ENCODE data around the gene SLC1A2. TPM values are rescaled to one million over a fixed set of nuclear protein-coding genes. Genes with fewer than 3 reads are reported as not detected.

The SLC1A2 gene
- total RNA-seq, 2 experiments from 2014 or later, result not detected

GRCh38 chr11:35426351-35426750, 7.0 kb upstream of the SLC1A2 start:
- intact Hi-C loops (cut with DNase I, micrococcal nuclease), result no loop called here
- CTCF ChIA-PET, result interaction anchor here (0.6 to 1.6 kb wide), 5 partner anchors 11 to 61 kb away, joined by 3 to 6 read pairs (median 4); no protein-coding TSS in a partner anchor
- Mint-ChIP-seq H3K36me3 (ENCODE audit: low read depth) (no peaks in the 10 kb centered on the region), H3K27ac (no peak overlapping the region), H3K4me3 (no peak overlapping the region), H3K27me3 (peaks cover 51% of the 10 kb centered on the region), H3K4me1 (no peaks in the 10 kb centered on the region), H3K9me3 (ENCODE audit: low read depth) (no peaks in the 10 kb centered on the region)
- POLR2A ChIA-PET, result no interaction called here
- DNase-seq (no peak), ATAC-seq (no peak)

DNA sequence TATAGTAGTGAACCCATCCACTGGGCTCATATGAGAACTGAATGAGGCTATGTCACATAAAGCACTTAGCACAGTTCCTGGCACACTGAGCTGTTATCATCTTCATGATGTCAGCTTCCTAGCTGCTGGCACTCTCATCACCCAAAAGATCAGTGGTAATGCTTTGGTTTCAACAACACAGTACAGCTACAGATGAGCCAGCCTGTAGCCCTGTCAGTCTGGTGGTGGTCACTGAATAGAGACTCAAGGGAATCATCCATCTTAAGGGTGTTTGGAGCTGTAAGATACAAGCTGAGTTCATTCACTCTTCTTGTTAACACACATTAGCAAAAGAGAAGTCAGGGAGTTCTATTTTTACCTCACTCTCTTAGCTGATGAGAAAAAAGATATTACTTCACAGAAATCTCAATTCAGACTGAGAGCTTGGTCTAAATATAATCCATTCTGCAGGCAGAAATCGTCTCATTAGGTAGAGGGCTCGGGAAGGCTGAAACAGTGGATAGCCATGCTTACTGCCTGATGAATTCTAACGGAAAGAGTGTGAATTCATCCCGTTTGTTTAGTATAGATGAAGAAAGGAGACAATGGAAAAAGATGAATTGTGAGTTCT, 6.3 kb upstream of the SLC1A2 start:
- ATAC-seq, result no peak
- ChIA-PET POLR2A (no interaction called here), CTCF (interaction anchor here (0.6 to 2.4 kb wide), 8 partner anchors 10 to 500 kb away, joined by 3 to 6 read pairs (median 4); no protein-coding TSS in a partner anchor)
- Mint-ChIP-seq H3K27ac (no peak overlapping the region), H3K4me3 (no peak overlapping the region), H3K4me1 (no peaks in the 10 kb centered on the region), H3K36me3 (ENCODE audit: low read depth) (no peaks in the 10 kb centered on the region), H3K27me3 (peaks cover 53% of the 10 kb centered on the region), H3K9me3 (ENCODE audit: low read depth) (no peaks in the 10 kb centered on the region)
- intact Hi-C loops (cut with DNase I, micrococcal nuclease), result no loop called here
- no peak for DNase-seq

DNA sequence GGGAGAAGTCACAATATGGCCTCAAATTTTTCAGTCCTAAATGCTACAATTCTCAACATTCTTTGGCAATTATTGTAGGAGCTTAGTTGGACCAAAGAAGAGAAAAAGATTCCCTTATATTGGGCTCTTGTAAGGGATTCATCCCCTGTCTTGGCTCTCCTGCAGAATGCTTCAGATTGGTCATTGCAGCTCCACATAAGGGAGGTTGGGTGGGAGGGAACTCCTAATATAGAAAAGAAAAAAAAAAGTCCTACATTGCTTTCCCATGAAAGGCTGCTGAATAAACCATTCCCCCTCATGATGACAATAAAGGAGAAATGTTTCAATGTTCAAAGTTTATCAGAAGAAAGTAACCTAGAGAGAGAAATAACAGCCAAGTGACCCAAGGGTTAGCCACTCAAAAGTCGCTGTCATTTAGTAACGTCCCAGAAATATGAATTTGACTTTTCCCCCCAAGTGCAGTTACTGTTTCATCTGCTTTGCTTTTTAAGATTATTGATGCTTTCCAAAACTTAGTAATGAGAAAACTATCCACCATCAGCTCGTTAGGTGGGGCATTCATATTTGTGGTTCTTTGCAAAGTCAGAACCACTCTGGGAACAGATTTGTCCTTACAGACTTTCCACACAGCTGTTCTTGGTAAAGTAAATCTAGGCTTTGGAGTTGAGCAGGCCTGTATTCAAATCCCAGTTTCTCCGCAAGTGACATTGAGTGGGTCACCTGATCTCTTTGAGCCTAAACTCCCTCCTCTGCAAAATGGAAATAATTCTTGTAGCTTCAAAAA, 5.0 kb upstream of the SLC1A2 start:
- Mint-ChIP-seq H3K36me3 (ENCODE audit: low read depth) (no peaks in the 10 kb centered on the region), H3K27ac (no peak overlapping the region), H3K9me3 (ENCODE audit: low read depth) (no peaks in the 10 kb centered on the region), H3K4me1 (peaks cover 6% of the 10 kb centered on the region), H3K27me3 (peaks cover 57% of the 10 kb centered on the region), H3K4me3 (no peak overlapping the region)
- no peak for ATAC-seq
- POLR2A ChIA-PET, result no interaction called here
- intact Hi-C loops (cut with DNase I, micrococcal nuclease), result no loop called here
- DNase-seq, result no peak
- CTCF ChIA-PET, result interaction anchor here (0.7 to 2.4 kb wide), 6 partner anchors 9 to 841 kb away, joined by 3 to 5 read pairs (median 3); no protein-coding TSS in a partner anchor

DNA sequence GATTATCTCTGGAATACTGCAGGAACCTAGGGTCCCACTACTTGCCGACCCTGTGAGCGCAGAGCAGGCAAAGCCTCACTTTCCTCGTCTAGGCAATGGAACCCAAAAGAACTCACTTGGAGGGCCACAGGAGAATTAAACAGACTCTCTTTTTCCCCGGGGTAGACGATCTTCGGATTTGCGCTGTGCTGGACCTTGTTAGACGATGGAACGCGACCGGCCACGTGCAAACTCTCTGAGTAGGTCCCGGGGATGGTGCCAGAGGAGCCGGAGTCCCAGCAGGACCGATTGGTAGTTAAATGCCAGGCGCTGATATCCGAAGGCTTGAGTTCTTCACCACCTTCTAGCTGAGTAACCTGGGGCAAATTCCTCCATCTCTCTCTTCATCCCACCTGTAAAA, 1.0 kb upstream of the SLC1A2 start:
- Mint-ChIP-seq H3K4me3 (peak overlapping the region; percentile 39), H3K9me3 (ENCODE audit: low read depth) (no peaks in the 10 kb centered on the region)

GRCh38 chr11:35419830-35420333, 524 bp upstream of the SLC1A2 start:
- H3K4me1 Mint-ChIP-seq, result peaks cover 11% of the 10 kb centered on the region
- no peaks in the 10 kb centered on the region for H3K36me3 Mint-ChIP-seq (ENCODE audit: low read depth)
- H3K27me3 Mint-ChIP-seq, result peaks cover 70% of the 10 kb centered on the region
- peak; percentile 12 for DNase-seq
- intact Hi-C loops (cut with DNase I, micrococcal nuclease), result loop anchor here in 1 of 2 experiments (5.0 kb wide), 1 partner anchor 67 kb away; no protein-coding TSS in a partner anchor
- ChIA-PET POLR2A (interaction anchor here (0.7 kb wide), 1 partner anchor 34 kb away, joined by 3 read pairs; no protein-coding TSS in a partner anchor), CTCF (interaction anchor here (0.7 to 1.3 kb wide), 3 partner anchors 15 to 486 kb away, joined by 3 to 4 read pairs (median 3); no protein-coding TSS in a partner anchor)
- ATAC-seq, result no peak
- H3K9me3 Mint-ChIP-seq (ENCODE audit: low read depth), result no peaks in the 10 kb centered on the region
- H3K4me3 Mint-ChIP-seq, result peak overlapping the region; percentile 46
- H3K27ac Mint-ChIP-seq, result no peak overlapping the region

More for the DNA sequence above, 1.0 kb upstream of the SLC1A2 start:
- no peak for ATAC-seq
- peaks cover 69% of the 10 kb centered on the region for H3K27me3 Mint-ChIP-seq
- ChIA-PET POLR2A (interaction anchor here (0.7 kb wide), 1 partner anchor 34 kb away, joined by 3 read pairs; no protein-coding TSS in a partner anchor), CTCF (interaction anchor here (0.7 to 1.7 kb wide), 4 partner anchors 15 to 486 kb away, joined by 3 to 4 read pairs (median 3); no protein-coding TSS in a partner anchor)
- intact Hi-C loops (cut with DNase I, micrococcal nuclease), result no loop called here
- peak; percentile 9 for DNase-seq
- H3K4me1 Mint-ChIP-seq, result peaks cover 11% of the 10 kb centered on the region
- no peaks in the 10 kb centered on the region for H3K36me3 Mint-ChIP-seq (ENCODE audit: low read depth)
- no peak overlapping the region for H3K27ac Mint-ChIP-seq

DNA sequence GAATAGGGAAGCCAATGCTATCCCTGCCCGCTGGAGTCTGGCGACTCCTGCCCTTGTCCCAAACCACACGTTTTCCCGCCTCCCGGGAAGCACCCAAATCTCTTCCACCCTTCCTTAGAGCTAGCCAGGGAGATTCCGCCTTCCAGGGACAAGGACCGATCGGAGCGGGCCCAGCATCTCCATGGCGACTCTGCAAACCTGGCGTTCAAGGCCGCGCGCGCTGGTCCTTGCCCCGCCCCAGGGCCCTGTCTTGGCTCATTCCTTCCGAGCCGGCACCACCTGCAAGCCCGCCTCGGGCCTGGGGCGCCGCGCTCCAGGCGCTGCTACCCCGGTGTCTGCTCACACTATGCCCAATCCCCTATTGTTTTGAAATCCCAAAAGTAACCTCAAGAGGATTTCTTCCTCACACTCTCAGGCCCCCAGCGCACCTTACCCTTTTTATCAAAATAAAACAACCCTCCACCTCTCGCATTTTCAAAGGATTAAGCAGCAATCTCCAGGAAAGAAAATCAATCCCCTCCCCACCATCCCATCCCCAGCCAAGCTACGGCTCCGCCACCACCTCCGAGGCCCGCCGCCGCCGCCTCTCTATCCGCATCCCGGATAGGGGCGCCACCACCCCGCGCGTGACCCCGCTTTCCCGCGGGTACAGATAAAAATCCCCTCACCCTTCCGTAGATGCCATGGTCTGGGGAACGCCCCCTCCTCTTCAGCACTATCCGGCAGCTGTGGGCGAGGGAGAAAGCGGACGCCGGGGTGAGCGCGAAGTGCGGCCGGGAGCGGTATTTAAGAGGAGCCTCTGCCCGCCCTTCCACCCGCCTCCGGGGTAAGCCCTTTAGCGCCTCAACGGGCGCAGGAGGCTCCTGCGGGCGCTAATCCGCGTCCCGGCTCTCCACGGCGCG, 825 bp downstream of the SLC1A2 start:
- Mint-ChIP-seq H3K4me3 (peak overlapping the region; percentile 49), H3K9me3 (ENCODE audit: low read depth) (no peaks in the 10 kb centered on the region), H3K27ac (no peak overlapping the region), H3K27me3 (peaks cover 74% of the 10 kb centered on the region), H3K4me1 (peaks cover 11% of the 10 kb centered on the region), H3K36me3 (ENCODE audit: low read depth) (no peaks in the 10 kb centered on the region)
- peak; percentile 50 for DNase-seq
- CTCF ChIA-PET, result interaction anchor here (0.6 to 1.0 kb wide), 3 partner anchors 164 to 490 kb away, joined by 3 read pairs; no protein-coding TSS in a partner anchor
- POLR2A ChIA-PET, result no interaction called here
- intact Hi-C loops (cut with DNase I, micrococcal nuclease), result loop anchor here in 1 of 2 experiments (5.0 kb wide), 1 partner anchor 69 kb away; no protein-coding TSS in a partner anchor
- peak; percentile 53 for ATAC-seq

GRCh38 chr11:35415487-35415886, 3.9 kb downstream of the SLC1A2 start:
- peaks cover 10% of the 10 kb centered on the region for H3K4me1 Mint-ChIP-seq
- ChIA-PET POLR2A (no interaction called here), CTCF (interaction anchor here (0.7 to 2.1 kb wide), 5 partner anchors 9 to 1142 kb away, joined by 3 to 5 read pairs (median 3); no protein-coding TSS in a partner anchor)
- H3K4me3 Mint-ChIP-seq, result no peak overlapping the region
- no peak for DNase-seq
- H3K27me3 Mint-ChIP-seq, result peaks cover 55% of the 10 kb centered on the region
- H3K27ac Mint-ChIP-seq, result no peak overlapping the region
- no peaks in the 10 kb centered on the region for H3K9me3 Mint-ChIP-seq (ENCODE audit: low read depth)
- ATAC-seq, result no peak
- no peaks in the 10 kb centered on the region for H3K36me3 Mint-ChIP-seq (ENCODE audit: low read depth)
- intact Hi-C loops (cut with DNase I, micrococcal nuclease), result loop anchor here in 1 of 2 experiments (5.0 kb wide), 1 partner anchor 72 kb away; no protein-coding TSS in a partner anchor

DNA sequence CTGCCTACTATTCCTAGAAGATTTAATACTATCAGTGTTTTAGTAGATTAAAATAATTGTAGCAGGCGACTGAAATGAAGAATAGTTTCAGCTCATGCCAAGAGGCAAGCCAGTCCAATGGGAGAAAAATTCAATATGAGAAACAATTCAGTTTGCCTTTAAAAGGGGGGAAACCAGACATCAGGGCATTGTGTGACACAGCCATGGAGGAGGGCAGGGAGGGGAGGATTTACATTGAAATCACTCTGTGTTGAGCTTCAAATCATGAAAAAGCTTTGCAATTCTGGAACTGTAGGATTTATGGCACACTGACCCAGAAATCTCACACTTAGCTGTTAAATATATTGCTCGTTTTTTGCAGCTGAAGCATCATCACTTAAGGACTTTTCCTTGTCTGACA, 4.6 kb downstream of the SLC1A2 start:
- ChIA-PET CTCF (interaction anchor here (0.6 to 1.0 kb wide), 5 partner anchors 10 to 81 kb away, joined by 3 to 5 read pairs (median 3); no protein-coding TSS in a partner anchor), POLR2A (no interaction called here)
- no peaks in the 10 kb centered on the region for H3K36me3 Mint-ChIP-seq (ENCODE audit: low read depth)
- H3K4me3 Mint-ChIP-seq, result no peak overlapping the region
- H3K4me1 Mint-ChIP-seq, result peaks cover 6% of the 10 kb centered on the region
- H3K27ac Mint-ChIP-seq, result no peak overlapping the region
- H3K9me3 Mint-ChIP-seq (ENCODE audit: low read depth), result no peaks in the 10 kb centered on the region
- intact Hi-C loops (cut with DNase I, micrococcal nuclease), result loop anchor here in 1 of 2 experiments (5.0 kb wide), 1 partner anchor 73 kb away; no protein-coding TSS in a partner anchor
- ATAC-seq (no peak), DNase-seq (no peak)
- H3K27me3 Mint-ChIP-seq, result peaks cover 51% of the 10 kb centered on the region

DNA sequence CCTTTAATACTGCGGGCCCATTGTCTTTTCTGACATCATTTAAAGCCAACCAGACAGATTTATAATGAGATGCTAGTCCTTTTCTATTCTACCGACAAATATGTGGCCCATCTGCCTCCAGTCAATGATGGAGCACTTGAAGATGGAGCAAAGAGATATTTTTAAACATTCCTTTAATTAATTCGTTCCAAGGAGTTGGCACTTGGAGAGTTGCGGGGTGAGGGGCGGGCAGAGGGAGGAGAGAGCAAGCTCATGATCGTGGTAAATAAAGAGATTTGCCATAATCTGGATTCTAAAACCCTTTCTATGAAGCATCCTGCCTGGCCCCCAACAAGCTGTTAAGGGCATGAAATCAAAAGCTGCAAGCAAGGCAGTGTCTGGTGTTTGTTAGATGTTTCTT, 5.0 kb downstream of the SLC1A2 start:
- peaks cover 5% of the 10 kb centered on the region for H3K4me1 Mint-ChIP-seq
- intact Hi-C loops (cut with DNase I, micrococcal nuclease), result no loop called here
- H3K4me3 Mint-ChIP-seq, result no peak overlapping the region
- no peaks in the 10 kb centered on the region for H3K9me3 Mint-ChIP-seq (ENCODE audit: low read depth)
- ChIA-PET CTCF (interaction anchor here (0.9 to 1.0 kb wide), 3 partner anchors 12 to 40 kb away, joined by 3 to 4 read pairs (median 3); no protein-coding TSS in a partner anchor), POLR2A (no interaction called here)
- DNase-seq, result no peak
- peaks cover 49% of the 10 kb centered on the region for H3K27me3 Mint-ChIP-seq
- H3K27ac Mint-ChIP-seq, result no peak overlapping the region
- ATAC-seq, result no peak
- no peaks in the 10 kb centered on the region for H3K36me3 Mint-ChIP-seq (ENCODE audit: low read depth)

DNA sequence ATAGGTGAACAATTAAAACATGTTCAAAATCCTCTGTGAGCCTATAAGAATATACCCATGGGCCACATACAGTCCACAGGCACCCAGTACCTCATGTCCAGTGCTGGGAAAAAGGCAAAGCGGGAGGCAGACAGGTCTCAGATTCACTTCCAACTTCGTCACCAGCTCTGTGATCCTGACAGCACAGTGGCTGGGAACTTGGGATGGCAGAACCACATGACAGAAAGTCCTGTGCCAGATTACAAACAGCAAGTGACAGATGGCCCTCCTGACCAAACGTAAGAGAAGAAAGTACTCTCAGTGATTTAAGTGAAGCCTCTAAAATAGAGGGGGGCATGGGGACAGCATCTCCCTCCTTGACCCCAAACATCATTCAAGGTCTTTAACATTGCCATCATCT, 5.8 kb downstream of the SLC1A2 start:
- peaks cover 47% of the 10 kb centered on the region for H3K27me3 Mint-ChIP-seq
- no peak overlapping the region for H3K27ac Mint-ChIP-seq
- H3K4me3 Mint-ChIP-seq, result no peak overlapping the region
- no peaks in the 10 kb centered on the region for H3K36me3 Mint-ChIP-seq (ENCODE audit: low read depth)
- ChIA-PET POLR2A (no interaction called here), CTCF (no interaction called here)
- intact Hi-C loops (cut with DNase I, micrococcal nuclease), result no loop called here
- H3K9me3 Mint-ChIP-seq (ENCODE audit: low read depth), result no peaks in the 10 kb centered on the region
- H3K4me1 Mint-ChIP-seq, result peaks cover 4% of the 10 kb centered on the region
- DNase-seq, result no peak
- no peak for ATAC-seq

Measured in activated CD4-positive, alpha-beta T cell treated with anti-CD3 and anti-CD28 coated beads for 36 hours (primary cell).